Measurements from ENCODE around the gene CAPG.
"Not testable (repeated sequence)": the region's sequence is repeated elsewhere in the genome, so short reads cannot be mapped to it uniquely, and the experiment has no call there.

Gene CAPG

DNA sequence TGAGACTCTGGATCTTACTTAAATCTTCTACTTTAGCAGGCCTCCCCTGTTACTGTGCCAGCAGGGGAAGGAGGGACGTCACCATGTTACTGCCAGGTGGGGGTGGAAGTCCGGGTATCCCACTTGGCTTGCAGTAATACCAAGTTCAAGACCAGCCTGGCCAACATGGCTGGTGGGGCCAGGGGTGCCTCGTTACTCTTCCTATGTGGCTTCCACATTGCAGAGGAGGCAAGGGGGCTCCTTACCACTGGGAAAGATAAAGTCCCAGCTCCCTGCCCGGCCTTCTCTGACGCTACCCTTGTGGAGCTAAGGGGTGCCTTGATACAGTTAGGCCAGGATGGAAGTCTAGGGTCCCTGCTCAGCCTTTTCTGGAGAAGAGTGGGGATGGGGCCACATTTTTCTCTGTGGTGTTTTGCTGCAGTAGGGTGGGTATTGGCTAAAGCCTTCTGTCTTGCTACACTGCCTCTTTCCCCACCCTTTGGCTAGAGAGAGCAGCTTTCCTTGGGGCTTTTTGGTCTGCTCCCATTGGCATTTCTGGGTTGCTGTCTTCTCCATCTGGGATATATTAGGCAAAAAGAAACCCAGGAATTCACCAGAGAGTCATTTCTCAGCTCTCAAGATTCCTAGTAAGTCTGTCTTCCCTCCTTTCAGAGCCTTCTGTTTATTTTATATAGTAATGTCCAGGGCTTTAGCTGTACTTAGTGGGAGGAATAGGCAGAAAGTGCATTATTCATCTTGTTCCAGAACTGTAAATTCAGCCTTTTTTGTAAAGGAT, 33.7 kb downstream of the CAPG start:
- H3K4me1 ChIP-seq (ENCODE audit: control insufficient read depth, insufficient read depth, low read length, poor library complexity, severe bottlenecking), result no peaks in the 10 kb centered on the region
- peaks cover 45% of the 10 kb centered on the region for H3K36me3 ChIP-seq (ENCODE audit: control insufficient read depth, insufficient read depth, low read length)
- H3K9me3 ChIP-seq (ENCODE audit: control insufficient read depth, low read length), result peaks cover 10% of the 10 kb centered on the region
- H3K27ac ChIP-seq (ENCODE audit: low read depth, low read length, severe bottlenecking), result no peak overlapping the region
- no peak overlapping the region for H3K4me3 ChIP-seq (ENCODE audit: extremely low read depth, insufficient read depth, low read length, poor library complexity, severe bottlenecking)
- 92 to 94% methylated on average over 5 of the region's 5 CpGs for WGBS, 2 experiments (ENCODE audit: insufficient coverage in 2 of 2)

- Histone ChIP-seq H3K9me3 (ENCODE audit: control insufficient read depth, low read length) (no peaks in the 10 kb centered on the region), H3K4me3 (ENCODE audit: extremely low read depth, insufficient read depth, low read length, poor library complexity, severe bottlenecking) (no peak overlapping the region), H3K4me1 (ENCODE audit: control insufficient read depth, insufficient read depth, low read length, poor library complexity, severe bottlenecking) (no peaks in the 10 kb centered on the region), H3K27ac (ENCODE audit: low read depth, low read length, severe bottlenecking) (no peak overlapping the region), H3K36me3 (ENCODE audit: control insufficient read depth, insufficient read depth, low read length) (peaks cover 15% of the 10 kb centered on the region)
- WGBS, 2 experiments (ENCODE audit: insufficient coverage in 2 of 2), result 85 to 93% methylated on average over 9 to 10 of the region's 11 CpGs
Observed at GRCh38 chr2:85371045-85371444, 39.1 kb downstream of the CAPG start.

DNA sequence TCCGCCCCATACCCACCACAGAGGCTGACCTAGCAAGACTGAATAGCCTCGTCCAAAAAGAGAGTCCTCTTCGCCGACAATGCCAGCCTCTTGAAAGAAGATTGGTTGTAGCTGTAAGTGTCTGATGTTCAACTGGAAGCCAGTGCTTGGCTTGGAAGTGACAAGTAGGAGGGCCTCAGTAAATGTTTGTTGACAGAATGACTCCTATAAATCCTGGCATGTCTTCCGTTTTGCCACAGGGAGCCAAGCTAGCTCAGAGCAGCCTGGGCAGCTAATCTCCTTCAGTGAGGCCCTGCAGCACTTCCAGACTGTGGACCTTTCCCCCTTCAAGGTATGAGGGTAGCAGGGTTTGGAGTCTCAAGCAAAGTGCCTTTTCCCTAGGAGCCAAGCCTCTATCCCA, 40.7 kb downstream of the CAPG start:
- Histone ChIP-seq H3K9me3 (ENCODE audit: control insufficient read depth, low read length) (no peaks in the 10 kb centered on the region), H3K36me3 (ENCODE audit: control insufficient read depth, insufficient read depth, low read length) (peaks cover 15% of the 10 kb centered on the region), H3K4me3 (ENCODE audit: extremely low read depth, insufficient read depth, low read length, poor library complexity, severe bottlenecking) (no peak overlapping the region), H3K27ac (ENCODE audit: low read depth, low read length, severe bottlenecking) (no peak overlapping the region), H3K4me1 (ENCODE audit: control insufficient read depth, insufficient read depth, low read length, poor library complexity, severe bottlenecking) (no peaks in the 10 kb centered on the region)
- WGBS, 2 experiments (ENCODE audit: insufficient coverage in 2 of 2), result 90 to 98% methylated on average over 4 to 5 of the region's 5 CpGs

GRCh38 chr2:85368921-85369320, 41.2 kb downstream of the CAPG start:
- H3K4me1 ChIP-seq (ENCODE audit: control insufficient read depth, insufficient read depth, low read length, poor library complexity, severe bottlenecking), result no peaks in the 10 kb centered on the region
- H3K27ac ChIP-seq (ENCODE audit: low read depth, low read length, severe bottlenecking), result no peak overlapping the region
- H3K36me3 ChIP-seq (ENCODE audit: control insufficient read depth, insufficient read depth, low read length), result peaks cover 15% of the 10 kb centered on the region
- H3K4me3 ChIP-seq (ENCODE audit: extremely low read depth, insufficient read depth, low read length, poor library complexity, severe bottlenecking), result no peak overlapping the region
- H3K9me3 ChIP-seq (ENCODE audit: control insufficient read depth, low read length), result no peaks in the 10 kb centered on the region

GRCh38 chr2:85367180-85367579, 43.0 kb downstream of the CAPG start:
- Histone ChIP-seq H3K36me3 (ENCODE audit: control insufficient read depth, insufficient read depth, low read length) (peaks cover 22% of the 10 kb centered on the region), H3K27ac (ENCODE audit: low read depth, low read length, severe bottlenecking) (no peak overlapping the region), H3K9me3 (ENCODE audit: control insufficient read depth, low read length) (no peaks in the 10 kb centered on the region), H3K4me1 (ENCODE audit: control insufficient read depth, insufficient read depth, low read length, poor library complexity, severe bottlenecking) (no peaks in the 10 kb centered on the region), H3K4me3 (ENCODE audit: extremely low read depth, insufficient read depth, low read length, poor library complexity, severe bottlenecking) (no peak overlapping the region)
- WGBS, 2 experiments (ENCODE audit: insufficient coverage in 2 of 2), result 87 to 92% methylated on average over 5 of the region's 5 CpGs

- not testable (repeated sequence) for H3K9me3 ChIP-seq (ENCODE audit: control insufficient read depth, low read length); H3K27ac ChIP-seq (ENCODE audit: low read depth, low read length, severe bottlenecking); H3K4me3 ChIP-seq (ENCODE audit: extremely low read depth, insufficient read depth, low read length, poor library complexity, severe bottlenecking); H3K4me1 ChIP-seq (ENCODE audit: control insufficient read depth, insufficient read depth, low read length, poor library complexity, severe bottlenecking)
- peaks cover 32% of the 10 kb centered on the region for H3K36me3 ChIP-seq (ENCODE audit: control insufficient read depth, insufficient read depth, low read length)
- 83 to 100% methylated on average over 2 to 3 of the region's 5 CpGs for WGBS, 2 experiments (ENCODE audit: insufficient coverage in 2 of 2)
Observed at GRCh38 chr2:85362653-85363387, 47.3 kb downstream of the CAPG start.

DNA sequence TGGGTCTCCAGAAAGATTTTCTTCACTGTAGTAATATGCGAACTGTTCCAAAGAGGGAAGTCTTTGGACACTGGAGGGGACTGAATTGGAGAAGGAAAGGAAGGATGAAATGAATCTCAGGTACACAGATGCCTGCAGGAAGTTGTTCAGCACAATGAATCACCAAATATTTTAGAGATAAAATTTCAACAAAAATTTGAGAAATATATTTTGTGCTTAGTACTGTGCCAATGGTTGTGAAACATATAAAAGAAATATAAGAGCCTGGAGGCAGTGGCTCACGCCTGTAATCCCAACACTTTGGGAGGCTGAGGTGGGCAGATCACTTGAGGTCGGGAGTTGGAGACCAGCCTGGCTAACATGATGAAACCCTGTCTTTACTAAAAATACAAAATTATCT, 52.4 kb downstream of the CAPG start:
- Histone ChIP-seq H3K36me3 (ENCODE audit: control insufficient read depth, insufficient read depth, low read length) (peaks cover 46% of the 10 kb centered on the region), H3K9me3 (ENCODE audit: control insufficient read depth, low read length) (no peaks in the 10 kb centered on the region), H3K4me3 (ENCODE audit: extremely low read depth, insufficient read depth, low read length, poor library complexity, severe bottlenecking) (no peak overlapping the region), H3K27ac (ENCODE audit: low read depth, low read length, severe bottlenecking) (no peak overlapping the region), H3K4me1 (ENCODE audit: control insufficient read depth, insufficient read depth, low read length, poor library complexity, severe bottlenecking) (peaks cover 3% of the 10 kb centered on the region)
- 97 to 100% methylated on average over 2 to 3 of the region's 3 CpGs for WGBS, 2 experiments (ENCODE audit: insufficient coverage in 2 of 2)

DNA sequence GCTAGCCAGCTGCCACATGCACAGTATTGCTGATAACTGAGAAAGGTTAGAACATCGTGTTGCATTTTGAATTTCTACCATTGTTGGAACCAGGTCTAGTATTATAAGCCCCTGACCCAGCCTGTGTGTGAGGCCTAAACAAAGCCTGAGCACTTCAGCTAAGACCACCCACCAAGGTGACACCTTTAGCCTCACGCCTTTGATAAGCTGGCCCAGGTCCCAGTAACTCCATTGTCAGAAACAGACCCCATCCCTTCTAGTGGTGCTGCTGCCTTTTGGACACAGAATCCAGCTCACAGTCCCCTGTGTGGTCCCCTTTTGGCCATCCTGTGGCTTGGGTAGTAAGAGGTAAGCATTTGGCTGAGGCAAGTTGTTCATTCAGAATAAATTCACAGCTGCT, 54.0 kb downstream of the CAPG start:
- H3K4me1 ChIP-seq (ENCODE audit: control insufficient read depth, insufficient read depth, low read length, poor library complexity, severe bottlenecking), result peaks cover 3% of the 10 kb centered on the region
- no peak overlapping the region for H3K27ac ChIP-seq (ENCODE audit: low read depth, low read length, severe bottlenecking)
- WGBS, 2 experiments (ENCODE audit: insufficient coverage in 2 of 2), result 94 to 100% methylated on average over 1 to 2 of the region's 2 CpGs
- H3K9me3 ChIP-seq (ENCODE audit: control insufficient read depth, low read length), result no peaks in the 10 kb centered on the region
- H3K4me3 ChIP-seq (ENCODE audit: extremely low read depth, insufficient read depth, low read length, poor library complexity, severe bottlenecking), result no peak overlapping the region
- H3K36me3 ChIP-seq (ENCODE audit: control insufficient read depth, insufficient read depth, low read length), result peaks cover 48% of the 10 kb centered on the region

DNA sequence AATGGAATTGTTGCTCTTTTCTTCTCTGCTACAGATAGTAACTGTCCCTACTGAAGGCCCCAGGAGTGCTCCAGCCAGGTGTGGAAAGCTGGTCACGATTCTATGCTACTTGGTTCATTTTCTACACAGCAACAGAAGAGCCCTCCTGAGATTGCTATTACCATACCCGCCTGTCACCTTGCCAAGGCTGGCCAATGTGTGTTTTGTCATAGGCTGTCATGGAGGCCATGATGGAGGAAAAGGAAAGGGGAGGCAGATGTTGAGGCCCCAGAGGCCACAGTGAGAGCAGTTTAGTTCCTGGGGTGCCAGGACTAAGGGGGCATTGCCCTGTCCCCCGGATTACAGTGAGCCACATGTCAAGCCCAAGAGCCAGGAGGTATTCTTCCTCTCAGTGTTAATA, 54.6 kb downstream of the CAPG start:
- WGBS, 2 experiments (ENCODE audit: insufficient coverage in 2 of 2), result 80 to 100% methylated on average over 1 of the region's 3 CpGs
- H3K9me3 ChIP-seq (ENCODE audit: control insufficient read depth, low read length), result no peaks in the 10 kb centered on the region
- H3K27ac ChIP-seq (ENCODE audit: low read depth, low read length, severe bottlenecking), result no peak overlapping the region
- H3K36me3 ChIP-seq (ENCODE audit: control insufficient read depth, insufficient read depth, low read length), result peaks cover 49% of the 10 kb centered on the region
- peaks cover 3% of the 10 kb centered on the region for H3K4me1 ChIP-seq (ENCODE audit: control insufficient read depth, insufficient read depth, low read length, poor library complexity, severe bottlenecking)
- peak overlapping the region; percentile 87 for H3K4me3 ChIP-seq (ENCODE audit: extremely low read depth, insufficient read depth, low read length, poor library complexity, severe bottlenecking)

- Histone ChIP-seq H3K4me3 (ENCODE audit: extremely low read depth, insufficient read depth, low read length, poor library complexity, severe bottlenecking) (peak overlapping the region; percentile 87), H3K27ac (ENCODE audit: low read depth, low read length, severe bottlenecking) (no peak overlapping the region), H3K9me3 (ENCODE audit: control insufficient read depth, low read length) (no peaks in the 10 kb centered on the region), H3K36me3 (ENCODE audit: control insufficient read depth, insufficient read depth, low read length) (peaks cover 54% of the 10 kb centered on the region), H3K4me1 (ENCODE audit: control insufficient read depth, insufficient read depth, low read length, poor library complexity, severe bottlenecking) (peaks cover 3% of the 10 kb centered on the region)
- WGBS, 2 experiments (ENCODE audit: insufficient coverage in 2 of 2), result 18 to 19% methylated on average over 7 to 8 of the region's 10 CpGs
Observed at GRCh38 chr2:85355073-85355410, 55.1 kb downstream of the CAPG start.
